Measurements from ENCODE around the gene KRT74.

GRCh38 chr12:52534482-52534881 lies 39.2 kb downstream of the KRT74 start:
- TF ChIP-seq CTCF (conservative IDR thresholded peaks at IDR 0.05; ENCODE audit: low read length) (no peak), EZH2phosphoT487 (IDR thresholded peaks at IDR 0.05; ENCODE audit: borderline replicate concordance, low read depth, low read length) (no peak)
